Neuronal stem cell (in vitro differentiated cells): ENCODE data around the gene NPB.

Source experiments
- DNase-seq: peaks from one replicate; pipeline ENCODE4 v3.0.0-alpha.2; 2013; ENCODE audit warnings: low spot score
- H2AFZ ChIP-seq: one replicate; pipeline ENCODE4 v1.6.1; 2013; ENCODE audit warnings: mild to moderate bottlenecking, low read length, inconsistent platforms
- H2AK5ac ChIP-seq: 2 replicates; pipeline ENCODE4 v1.6.1; 2013; ENCODE audit warnings: low read depth, mild to moderate bottlenecking, inconsistent platforms, low read length, moderate library complexity, mixed read lengths
- H2BK120ac ChIP-seq: 2 replicates; pipeline ENCODE4 v1.6.1; 2013; ENCODE audit warnings: low read depth, mild to moderate bottlenecking, inconsistent platforms, low read length, moderate library complexity, mixed read lengths
- H2BK12ac ChIP-seq: one replicate; pipeline ENCODE4 v1.6.1; 2013; ENCODE audit warnings: low read length, inconsistent platforms
- H2BK15ac ChIP-seq: 2 replicates; pipeline ENCODE4 v1.6.1; 2013; ENCODE audit warnings: mild to moderate bottlenecking, low read length, inconsistent platforms, mixed read lengths
- H2BK5ac ChIP-seq: one replicate; pipeline ENCODE4 v1.6.1; 2013; ENCODE audit warnings: inconsistent platforms, mild to moderate bottlenecking, low read length, moderate library complexity
- H3K14ac ChIP-seq: one replicate; pipeline ENCODE4 v1.6.1; 2013; ENCODE audit warnings: low read length, inconsistent platforms
- H3K18ac ChIP-seq: 2 replicates; pipeline ENCODE4 v1.6.1; 2013; ENCODE audit warnings: low read length, inconsistent platforms
- H3K23ac ChIP-seq: 2 replicates; pipeline ENCODE4 v1.6.1; 2013; ENCODE audit warnings: low read depth, mild to moderate bottlenecking, mixed read lengths, low read length, inconsistent platforms; ENCODE audit not compliant: poor library complexity
- H3K27ac ChIP-seq: replicated peaks from 3 replicates; pipeline ENCODE4 v1.5.1; 2013; ENCODE audit warnings: low read length, inconsistent platforms
- H3K27me3 ChIP-seq, 3 experiments: 2 replicates each; pipeline ENCODE4 v1.6.1; 2013; ENCODE audit warnings: low read length in 3 of 3, mild to moderate bottlenecking in 2 of 3, inconsistent platforms in 1 of 3, low read depth in 1 of 3, mixed read lengths in 1 of 3, moderate library complexity in 1 of 3; ENCODE audit not compliant: control insufficient read depth in 3 of 3, insufficient read depth in 3 of 3
- H3K36me3 ChIP-seq, 2 donors: replicated peaks in 1 of 2; 2 replicates each; pipeline ENCODE4 v1.6.1; 2013; ENCODE audit warnings: low read length in 2 of 2; ENCODE audit not compliant: control insufficient read depth in 2 of 2, insufficient read depth in 2 of 2
- H3K4ac ChIP-seq: 2 replicates; pipeline ENCODE4 v1.6.1; 2013; ENCODE audit warnings: inconsistent platforms, mild to moderate bottlenecking, low read length, moderate library complexity
- H3K4me1 ChIP-seq, 2 donors: 1 replicate in 1 of 2; 2 replicates in 1 of 2; pipeline ENCODE4 v1.6.1; 2013; ENCODE audit warnings: low read length in 2 of 2, low read depth in 1 of 2; ENCODE audit not compliant: control insufficient read depth in 2 of 2, insufficient read depth in 1 of 2
- H3K4me2 ChIP-seq: one replicate; pipeline ENCODE4 v1.6.1; 2013; ENCODE audit warnings: mild to moderate bottlenecking, low read length, inconsistent platforms; ENCODE audit not compliant: insufficient read depth, poor library complexity, severe bottlenecking
- H3K4me3 ChIP-seq, 2 donors: 2 replicates each; pipeline ENCODE4 v1.5.1; 2013; ENCODE audit warnings: low read length in 2 of 2, mild to moderate bottlenecking in 2 of 2, inconsistent platforms in 1 of 2, moderate library complexity in 1 of 2
- H3K79me1 ChIP-seq: one replicate; pipeline ENCODE4 v1.6.1; 2013; ENCODE audit warnings: low read depth, mild to moderate bottlenecking, inconsistent platforms, low read length, moderate library complexity
- H3K9ac ChIP-seq: one replicate; pipeline ENCODE4 v1.6.1; 2013; ENCODE audit warnings: mild to moderate bottlenecking, low read depth, low read length, inconsistent platforms; ENCODE audit not compliant: poor library complexity
- H3K9me3 ChIP-seq, 2 donors: replicated peaks in 1 of 2; 2 replicates each; pipeline versions ENCODE3 to v1.6.1; 2013; ENCODE audit warnings: low read length in 2 of 2, mild to moderate bottlenecking in 2 of 2, inconsistent platforms in 1 of 2, low read depth in 1 of 2, mixed read lengths in 1 of 2, moderate library complexity in 1 of 2; ENCODE audit not compliant: control insufficient read depth in 2 of 2, insufficient read depth in 1 of 2
- H4K8ac ChIP-seq: one replicate; pipeline ENCODE4 v1.6.1; 2013; ENCODE audit warnings: low read depth, mild to moderate bottlenecking, inconsistent platforms, low read length, moderate library complexity
- H4K91ac ChIP-seq: one replicate; pipeline ENCODE4 v1.6.1; 2013; ENCODE audit warnings: low read length, low read depth, mild to moderate bottlenecking, inconsistent platforms; ENCODE audit not compliant: poor library complexity
- WGBS, 2 donors: extraction: QIAGEN DNeasy Blood & Tissue Kit; methylation state at CpG; one replicate each; pipeline ENCODE4 v1.1.7; 2013; ENCODE audit warnings: missing lambda C conversion rate in 2 of 2, mixed read lengths in 1 of 2; ENCODE audit not compliant: insufficient read length in 2 of 2, insufficient replicate concordance in 1 of 2; ENCODE audit errors: extremely low coverage in 2 of 2; 5-methylcytosine and 5-hydroxymethylcytosine counted together

The NPB gene

DNA sequence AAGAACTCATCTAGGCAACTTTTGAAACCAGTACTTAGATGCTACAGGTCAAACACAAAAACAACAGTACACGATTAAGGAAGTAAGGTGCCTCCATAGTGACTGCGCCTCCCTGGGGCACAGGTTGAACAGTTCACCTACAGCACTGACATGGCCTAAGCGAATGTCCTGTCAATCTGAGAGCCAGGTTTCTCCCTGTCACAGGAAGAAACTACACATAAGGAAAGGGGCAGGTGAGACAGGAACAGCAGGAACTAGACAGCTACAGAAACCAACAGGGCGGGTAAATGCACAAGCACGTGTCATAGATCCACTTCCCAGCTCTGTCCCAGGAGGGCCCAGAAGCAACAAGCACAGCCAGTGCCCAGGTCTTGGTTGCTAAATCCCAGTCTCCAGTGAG is 22.9 kb upstream of the NPB start:
- H4K8ac ChIP-seq = no peak overlapping the region
- H2AK5ac ChIP-seq = no peak overlapping the region
- peaks cover 7 to 61% of the 10 kb centered on the region in 2 donors for H3K36me3 ChIP-seq
- H2BK120ac ChIP-seq = no peak overlapping the region
- H3K14ac ChIP-seq = no peak overlapping the region
- H2BK5ac ChIP-seq = no peak overlapping the region
- no peak overlapping the region for H3K23ac ChIP-seq
- H2BK15ac ChIP-seq = no peak overlapping the region
- H3K4ac ChIP-seq = no peak overlapping the region
- no peak overlapping the region for H3K27ac ChIP-seq
- no peak overlapping the region for H4K91ac ChIP-seq
- no peak for DNase-seq
- no peak overlapping the region for H3K4me3 ChIP-seq
- no peak overlapping the region for H3K9ac ChIP-seq
- H3K9me3 ChIP-seq = peaks cover 0 to 4% of the 10 kb centered on the region in 2 donors
- H3K79me1 ChIP-seq = no peaks in the 10 kb centered on the region
- H2AFZ ChIP-seq = no peak overlapping the region
- H3K4me1 ChIP-seq = no peaks in the 10 kb centered on the region
- no peak overlapping the region for H3K4me2 ChIP-seq
- no peaks in the 10 kb centered on the region for H3K27me3 ChIP-seq
- no CpG with 5 or more reads among the region's 5 CpGs for WGBS, 2 donors
- H2BK12ac ChIP-seq = no peak overlapping the region
- H3K18ac ChIP-seq = no peak overlapping the region

DNA sequence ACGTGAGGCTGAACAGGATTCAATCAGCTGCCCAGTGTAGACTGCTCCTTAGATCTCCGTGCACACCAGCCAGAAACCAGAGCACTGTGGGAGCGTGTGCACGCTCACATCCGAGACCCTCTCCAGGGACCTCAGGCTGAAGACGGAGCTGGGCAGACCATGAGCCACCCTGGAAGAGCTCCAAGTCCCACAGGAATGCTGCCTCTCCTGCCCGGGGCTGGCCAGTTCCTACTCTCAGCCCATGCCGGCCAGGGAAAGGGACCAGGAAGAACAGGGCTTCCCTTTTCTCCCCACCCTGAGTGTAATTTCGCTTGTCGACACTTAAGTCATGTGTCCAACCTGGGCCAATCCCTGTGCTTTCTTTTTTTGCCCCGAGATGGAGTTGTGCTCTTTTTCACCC is 17.5 kb upstream of the NPB start:
- no peak overlapping the region for H2BK5ac ChIP-seq
- H2BK12ac ChIP-seq = no peak overlapping the region
- no peak overlapping the region for H3K4me3 ChIP-seq
- H2AK5ac ChIP-seq = no peak overlapping the region
- H3K9me3 ChIP-seq = no peaks in the 10 kb centered on the region
- no peak overlapping the region for H3K27ac ChIP-seq
- no peaks in the 10 kb centered on the region for H3K27me3 ChIP-seq
- H3K79me1 ChIP-seq = peaks cover 10% of the 10 kb centered on the region
- H4K91ac ChIP-seq = no peak overlapping the region
- H4K8ac ChIP-seq = no peak overlapping the region
- H3K36me3 ChIP-seq = peaks cover 48 to 87% of the 10 kb centered on the region in 2 donors
- no peak overlapping the region for H2AFZ ChIP-seq
- H2BK120ac ChIP-seq = no peak overlapping the region
- peaks cover 0 to 3% of the 10 kb centered on the region in 2 donors for H3K4me1 ChIP-seq
- H3K18ac ChIP-seq = no peak overlapping the region
- no peak overlapping the region for H3K14ac ChIP-seq
- no CpG with 5 or more reads among the region's 11 CpGs for WGBS, 2 donors
- no peak overlapping the region for H3K23ac ChIP-seq
- DNase-seq = no peak
- no peak overlapping the region for H3K9ac ChIP-seq
- H2BK15ac ChIP-seq = no peak overlapping the region
- no peak overlapping the region for H3K4me2 ChIP-seq
- no peak overlapping the region for H3K4ac ChIP-seq

DNA sequence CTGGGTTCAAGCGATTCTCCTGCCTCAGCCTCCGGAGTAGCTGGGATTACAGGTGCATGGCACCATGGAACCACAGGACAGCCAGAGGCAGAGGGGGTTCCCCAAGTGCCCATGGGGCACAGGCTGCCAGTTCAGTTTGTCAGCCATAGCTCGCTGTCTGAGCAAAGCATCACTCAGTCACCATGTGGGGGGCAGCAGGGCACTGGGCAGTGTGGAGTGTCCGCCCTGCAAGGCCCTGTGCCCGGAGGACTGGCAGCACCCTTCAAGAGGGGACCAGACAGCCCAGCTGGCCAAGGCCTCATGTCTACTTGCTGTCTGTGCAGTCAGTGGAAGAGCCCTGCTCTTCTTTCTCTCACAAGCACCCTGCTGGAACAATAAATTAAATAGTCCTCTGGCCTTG is 17.1 kb upstream of the NPB start:
- Histone ChIP-seq H3K18ac (no peak overlapping the region), H2BK12ac (no peak overlapping the region), H2AK5ac (no peak overlapping the region), H3K4ac (no peak overlapping the region), H3K4me2 (no peak overlapping the region), H2BK120ac (no peak overlapping the region), H3K23ac (no peak overlapping the region), H3K9ac (no peak overlapping the region), H3K36me3 (peaks cover 52 to 87% of the 10 kb centered on the region in 2 donors), H4K8ac (no peak overlapping the region), H3K4me1 (peaks cover 0 to 7% of the 10 kb centered on the region in 2 donors), H2BK5ac (no peak overlapping the region), H3K79me1 (peaks cover 10% of the 10 kb centered on the region), H2AFZ (no peak overlapping the region), H2BK15ac (no peak overlapping the region), H4K91ac (no peak overlapping the region), H3K9me3 (no peaks in the 10 kb centered on the region), H3K27me3 (no peaks in the 10 kb centered on the region), H3K14ac (no peak overlapping the region), H3K27ac (no peak overlapping the region), H3K4me3 (peak overlapping the region in 1 of 2 donors; percentile 60)
- no CpG with 5 or more reads among the region's 5 CpGs for WGBS, 2 donors
- no peak for DNase-seq

GRCh38 chr17:81885454-81885853 is 16.6 kb upstream of the NPB start:
- Histone ChIP-seq H3K14ac (no peak overlapping the region), H3K4ac (no peak overlapping the region), H2BK120ac (no peak overlapping the region), H3K4me3 (no peak overlapping the region), H3K4me1 (peaks cover 5 to 12% of the 10 kb centered on the region in 2 donors), H3K36me3 (peaks cover 57 to 88% of the 10 kb centered on the region in 2 donors), H2BK15ac (no peak overlapping the region), H3K18ac (no peak overlapping the region), H3K27ac (no peak overlapping the region), H2AK5ac (no peak overlapping the region), H4K8ac (no peak overlapping the region), H4K91ac (no peak overlapping the region), H3K79me1 (peaks cover 12% of the 10 kb centered on the region), H3K23ac (no peak overlapping the region), H3K4me2 (no peak overlapping the region), H2BK5ac (no peak overlapping the region), H2BK12ac (no peak overlapping the region), H2AFZ (no peak overlapping the region), H3K9ac (no peak overlapping the region), H3K9me3 (no peaks in the 10 kb centered on the region), H3K27me3 (no peaks in the 10 kb centered on the region)
- no CpG with 5 or more reads among the region's 10 CpGs for WGBS, 2 donors
- DNase-seq = no peak
